HG02981 (cell line): ENCODE data around the gene HOXB2.

Experiments used
- ATAC-seq: cut with Tn5 transposase; IDR thresholded peaks from one replicate; pipeline ENCODE4 v1.9.1; 2021; ENCODE audit warnings: mild to moderate bottlenecking, moderate library complexity; ENCODE audit not compliant: unreplicated experiment

The HOXB2 gene

GRCh38 chr17:48494335-48494734 is 50.6 kb downstream of the HOXB2 start:
- ATAC-seq, result no peak
